HCT116 (cell line): ENCODE measurements around the gene MYLK. TPM values are rescaled to one million over a fixed set of nuclear protein-coding genes. Genes with fewer than 3 reads are reported as not detected.

Source experiments
- ATAC-seq: fragments of 200-7000 bp; cut with Tn5 transposase; 2 replicates; pipeline ENCODE4 v1.9.1; 2020; ENCODE audit warnings: mild to moderate bottlenecking, moderate library complexity
- BruUV-seq: library from RNA; stranded (reverse); fragments of 400-500 nt; replicated peaks from 2 replicates; lab custom pipeline; 2021; lab: Mats Ljungman, UMichigan
- CTCF ChIA-PET: fragments of 300-600 bp; sonication (Branson Sonifier 250); formaldehyde crosslinking; loops from one replicate; lab custom pipeline; 2021; ENCODE audit warnings: antibody characterized with exemption; lab: Charles Lee
- POLR2A ChIA-PET: fragments of 300-600, 350-600 bp; sonication (Branson Sonifier 250); formaldehyde crosslinking; loops from one replicate; lab custom pipeline; 2021; ENCODE audit warnings: antibody characterized with exemption; lab: Charles Lee
- RAD21 ChIA-PET, 2 experiments: fragments of 300-600 bp; sonication (Branson Sonifier 250); formaldehyde crosslinking; loops; one replicate each; lab custom pipeline; 2023; ENCODE audit warnings: low total read pairs in 2 of 2; ENCODE audit not compliant: uncharacterized antibody in 2 of 2, unreplicated experiment in 2 of 2, low non-redundant PET in 1 of 2; lab: Charles Lee
- DNase-seq: peaks from one replicate; pipeline ENCODE4 v3.0.0-alpha.2; 2010; ENCODE audit warnings: low read depth, low spot score
- H2AFZ ChIP-seq: fragments of 200-600 bp; shearing (Covaris generic), sonication (generic); 2 replicates; pipeline ENCODE4 v1.6.1; 2017; ENCODE audit warnings: low read depth, mixed run types, mixed read lengths, antibody characterized with exemption, low read length; ENCODE audit not compliant: poor library complexity, severe bottlenecking
- H3K27ac ChIP-seq: 2 replicates; pipeline ENCODE4 v1.5.1; 2012; ENCODE audit warnings: low read depth, low read length
- H3K27me3 ChIP-seq: fragments of 200-600 bp; sonication (generic); 2 replicates; pipeline ENCODE4 v1.6.1; 2016; ENCODE audit warnings: mixed run types, low read length, mixed read lengths; ENCODE audit not compliant: insufficient read depth
- H3K36me3 ChIP-seq, 2 experiments: fragments of 200-500 bp in 1 of 2; fragments of 200-600 bp in 1 of 2; sonication (Bioruptor generic) in 1 of 2; sonication (generic) in 1 of 2; 2 replicates each; pipeline versions ENCODE4 v1.5.1 to v1.6.1; 2014 to 2016; ENCODE audit warnings: low read length in 2 of 2, inconsistent platforms in 1 of 2, mixed read lengths in 1 of 2, mixed run types in 1 of 2; ENCODE audit not compliant: insufficient read depth in 2 of 2, control insufficient read depth in 1 of 2
- H3K4me1 ChIP-seq, 2 experiments: fragments of 200-600 bp in 1 of 2; sonication (generic) in 1 of 2; 2 replicates each; pipeline versions ENCODE4 v1.5.1 to v1.6.1; 2012 to 2017; ENCODE audit warnings: low read length in 2 of 2, inconsistent platforms in 1 of 2, mild to moderate bottlenecking in 1 of 2, mixed read lengths in 1 of 2, mixed run types in 1 of 2, moderate library complexity in 1 of 2; ENCODE audit not compliant: insufficient read depth in 2 of 2, control insufficient read depth in 1 of 2
- H3K4me2 ChIP-seq: fragments of 200-600 bp; sonication (generic); 2 replicates; pipeline ENCODE4 v1.6.1; 2017; ENCODE audit warnings: mixed run types, low read length, mixed read lengths
- H3K4me3 ChIP-seq, 2 experiments: fragments of 200-600 bp in 1 of 2; sonication (generic) in 1 of 2; replicated peaks in 1 of 2; 2 replicates each; pipeline ENCODE4 v1.5.1; 2011 to 2016; ENCODE audit warnings: low read length in 2 of 2, control low read depth in 1 of 2, low read depth in 1 of 2, mild to moderate bottlenecking in 1 of 2, mixed read lengths in 1 of 2, mixed run types in 1 of 2
- H3K79me2 ChIP-seq: fragments of 200-600 bp; sonication (generic); 2 replicates; pipeline ENCODE4 v1.6.1; 2017; ENCODE audit warnings: mild to moderate bottlenecking, mixed run types, low read length, moderate library complexity, mixed read lengths; ENCODE audit not compliant: insufficient read depth
- H3K9ac ChIP-seq: fragments of 200-600 bp; sonication (generic); 2 replicates; pipeline ENCODE4 v1.6.1; 2016; ENCODE audit warnings: low read length, mixed read lengths
- H3K9me2 ChIP-seq: fragments of 200-600 bp; sonication (generic), shearing (Covaris generic); 2 replicates; pipeline ENCODE4 v1.6.1; 2017; ENCODE audit warnings: mixed run types, mild to moderate bottlenecking, moderate library complexity; ENCODE audit not compliant: insufficient read depth
- H3K9me3 ChIP-seq, 2 experiments: fragments of 200-500 bp in 1 of 2; fragments of 200-600 bp in 1 of 2; sonication (Bioruptor generic) in 1 of 2; sonication (generic) in 1 of 2; 2 replicates each; pipeline ENCODE4 v1.6.1; 2014 to 2017; ENCODE audit warnings: low read length in 2 of 2, mixed read lengths in 2 of 2, inconsistent platforms in 1 of 2, low read depth in 1 of 2, mild to moderate bottlenecking in 1 of 2, mixed run types in 1 of 2, moderate library complexity in 1 of 2; ENCODE audit not compliant: control insufficient read depth in 1 of 2, insufficient read depth in 1 of 2
- H4K20me1 ChIP-seq: fragments of 200-600 bp; sonication (generic), shearing (Covaris generic); 2 replicates; pipeline ENCODE4 v1.6.1; 2017; ENCODE audit warnings: mixed run types, mild to moderate bottlenecking, moderate library complexity; ENCODE audit not compliant: insufficient read depth
- CBX3 ChIP-seq: IDR thresholded peaks from 2 replicates; pipeline ENCODE4 v1.6.1; 2012; ENCODE audit warnings: low read depth
- CEBPB ChIP-seq: IDR thresholded peaks from 2 replicates; pipeline ENCODE4 v1.6.1; 2012; ENCODE audit warnings: low read depth
- EGR1 ChIP-seq: IDR thresholded peaks from 2 replicates; pipeline ENCODE4 v1.6.1; 2012; ENCODE audit warnings: low read depth
- ELF1 ChIP-seq: IDR thresholded peaks from 2 replicates; pipeline ENCODE4 v1.6.1; 2012; ENCODE audit warnings: low read depth, borderline replicate concordance
- EZH2 ChIP-seq: fragments of 200-600 bp; sonication (generic); IDR thresholded peaks from 2 replicates; pipeline ENCODE4 v1.6.1; 2017; ENCODE audit warnings: antibody characterized with exemption, mixed run types
- EZH2phosphoT487 ChIP-seq: fragments of 200-600 bp; IDR thresholded peaks from 2 replicates; pipeline ENCODE4 v1.6.1; 2018; ENCODE audit warnings: antibody characterized with exemption, borderline replicate concordance
- POLR2A ChIP-seq: IDR thresholded peaks from 2 replicates; pipeline ENCODE4 v1.7.0; 2011; ENCODE audit warnings: borderline replicate concordance; ENCODE audit not compliant: insufficient read depth, insufficient read length; ENCODE audit errors: extremely low read depth
- POLR2AphosphoS5 ChIP-seq: IDR thresholded peaks from 2 replicates; pipeline ENCODE4 v1.6.1; 2011; ENCODE audit warnings: mild to moderate bottlenecking, low read depth, low read length, moderate library complexity
- SIN3A ChIP-seq: IDR thresholded peaks from 2 replicates; pipeline ENCODE4 v1.6.1; 2012; ENCODE audit warnings: low read depth
- SRF ChIP-seq: IDR thresholded peaks from 2 replicates; pipeline ENCODE4 v1.6.1; 2012; ENCODE audit warnings: low read depth
- TCF7L2 ChIP-seq: IDR thresholded peaks from 2 replicates; pipeline ENCODE4 v1.7.0; 2011; ENCODE audit warnings: borderline replicate concordance, inconsistent platforms; ENCODE audit not compliant: insufficient read depth, insufficient read length; ENCODE audit errors: extremely low read depth
- ZFX ChIP-seq: fragments of 450-650 bp; IDR thresholded peaks from 2 replicates; pipeline ENCODE4 v1.6.1; 2017
- intact Hi-C: fragments of 100-400 bp; cut with micrococcal nuclease; formaldehyde crosslinking; loops from 2 replicates; pipeline ENCODE4 v1.10.0; 2022
- total RNA-seq: library from RNA; stranded (reverse); gene quantifications from one replicate; pipeline ENCODE4 v1.2.1, GENCODE V29; 2021; ENCODE audit not compliant: unreplicated experiment
- TF ChIP-seq, protein P1 (sequence below): IDR thresholded peaks from 2 replicates; pipeline ENCODE4 v1.6.1; 2012; ENCODE audit warnings: low read depth
- TF ChIP-seq, protein P2 (sequence below): IDR thresholded peaks from 2 replicates; pipeline ENCODE4 v1.6.1; 2012
- TF ChIP-seq, protein P3 (sequence below), 3 experiments: fragments of 200-600 bp in 1 of 3; sonication (generic) in 1 of 3; IDR thresholded peaks in 2 of 3; conservative IDR thresholded peaks in 1 of 3; 2 replicates each; pipeline ENCODE4 v1.5.1; 2012 to 2017; ENCODE audit warnings: low read depth in 2 of 3, low read length in 2 of 3, antibody characterized with exemption in 1 of 3, borderline replicate concordance in 1 of 3, control low read depth in 1 of 3, mild to moderate bottlenecking in 1 of 3, mixed read lengths in 1 of 3, mixed run types in 1 of 3, moderate library complexity in 1 of 3; ENCODE audit not compliant: insufficient read depth in 1 of 3

MYLK gene
- total RNA-seq, 1 experiment from 2014 or later: 3.8 TPM

DNA sequence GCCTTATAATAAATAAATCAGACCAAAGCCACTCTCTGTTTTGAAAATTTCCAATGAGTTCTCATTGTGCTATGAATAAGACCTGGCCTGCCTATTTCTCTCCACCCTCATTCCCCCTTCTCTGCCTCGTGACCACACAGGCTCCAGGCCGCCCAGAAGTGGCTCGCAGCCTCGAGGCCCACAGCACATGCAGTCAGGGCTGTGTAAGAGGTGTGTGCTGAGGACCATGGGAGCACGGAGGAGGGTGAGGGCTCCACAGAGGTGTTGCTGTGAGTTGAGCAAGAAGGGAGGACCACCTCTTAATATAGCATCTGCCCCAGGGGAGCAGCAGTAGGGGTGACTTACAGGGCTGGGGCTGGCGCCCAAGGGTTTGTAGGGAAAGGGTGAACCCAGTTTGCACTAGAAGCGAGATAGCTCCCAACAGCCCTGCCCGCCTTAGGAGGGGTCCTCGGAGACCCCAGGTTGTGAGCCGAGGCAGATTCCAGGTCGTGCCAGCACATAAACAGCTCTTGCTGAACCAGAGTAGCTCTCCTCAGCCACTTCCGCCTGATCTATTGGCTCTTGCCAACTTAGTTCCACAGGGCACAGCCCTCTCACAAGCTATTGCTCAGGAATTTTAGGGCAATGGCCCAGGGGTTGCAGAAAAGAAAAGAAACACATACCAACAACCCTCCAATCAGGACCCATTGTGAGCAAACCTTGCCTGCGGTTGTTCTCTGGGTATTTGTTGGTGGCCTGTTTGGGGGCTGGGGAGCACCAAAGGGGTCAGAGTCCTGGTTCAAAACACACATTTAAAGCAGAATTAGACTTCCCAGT, 117.7 kb downstream of the MYLK start:
- Histone ChIP-seq H3K4me3 (no peak overlapping the region), H3K9me3 (no peaks in the 10 kb centered on the region), H3K9me2 (no peaks in the 10 kb centered on the region), H3K27ac (no peak overlapping the region), H3K27me3 (no peaks in the 10 kb centered on the region), H3K4me2 (no peak overlapping the region), H3K4me1 (no peaks in the 10 kb centered on the region), H3K36me3 (no peaks in the 10 kb centered on the region), H2AFZ (no peak overlapping the region), H3K9ac (no peak overlapping the region), H3K79me2 (no peaks in the 10 kb centered on the region), H4K20me1 (no peaks in the 10 kb centered on the region)
- ChIA-PET POLR2A (no interaction called here), RAD21 (no interaction called here), CTCF (no interaction called here)
- ATAC-seq (no peak), DNase-seq (no peak)
- TF ChIP-seq CBX3 (no peak), SRF (no peak), EGR1 (no peak), POLR2A (no peak), ELF1 (no peak), ZFX (no peak), POLR2AphosphoS5 (no peak), EZH2phosphoT487 (no peak), SIN3A (no peak), TCF7L2 (no peak), EZH2 (no peak), CEBPB (no peak)
- TF ChIP-seq, protein P1, sequence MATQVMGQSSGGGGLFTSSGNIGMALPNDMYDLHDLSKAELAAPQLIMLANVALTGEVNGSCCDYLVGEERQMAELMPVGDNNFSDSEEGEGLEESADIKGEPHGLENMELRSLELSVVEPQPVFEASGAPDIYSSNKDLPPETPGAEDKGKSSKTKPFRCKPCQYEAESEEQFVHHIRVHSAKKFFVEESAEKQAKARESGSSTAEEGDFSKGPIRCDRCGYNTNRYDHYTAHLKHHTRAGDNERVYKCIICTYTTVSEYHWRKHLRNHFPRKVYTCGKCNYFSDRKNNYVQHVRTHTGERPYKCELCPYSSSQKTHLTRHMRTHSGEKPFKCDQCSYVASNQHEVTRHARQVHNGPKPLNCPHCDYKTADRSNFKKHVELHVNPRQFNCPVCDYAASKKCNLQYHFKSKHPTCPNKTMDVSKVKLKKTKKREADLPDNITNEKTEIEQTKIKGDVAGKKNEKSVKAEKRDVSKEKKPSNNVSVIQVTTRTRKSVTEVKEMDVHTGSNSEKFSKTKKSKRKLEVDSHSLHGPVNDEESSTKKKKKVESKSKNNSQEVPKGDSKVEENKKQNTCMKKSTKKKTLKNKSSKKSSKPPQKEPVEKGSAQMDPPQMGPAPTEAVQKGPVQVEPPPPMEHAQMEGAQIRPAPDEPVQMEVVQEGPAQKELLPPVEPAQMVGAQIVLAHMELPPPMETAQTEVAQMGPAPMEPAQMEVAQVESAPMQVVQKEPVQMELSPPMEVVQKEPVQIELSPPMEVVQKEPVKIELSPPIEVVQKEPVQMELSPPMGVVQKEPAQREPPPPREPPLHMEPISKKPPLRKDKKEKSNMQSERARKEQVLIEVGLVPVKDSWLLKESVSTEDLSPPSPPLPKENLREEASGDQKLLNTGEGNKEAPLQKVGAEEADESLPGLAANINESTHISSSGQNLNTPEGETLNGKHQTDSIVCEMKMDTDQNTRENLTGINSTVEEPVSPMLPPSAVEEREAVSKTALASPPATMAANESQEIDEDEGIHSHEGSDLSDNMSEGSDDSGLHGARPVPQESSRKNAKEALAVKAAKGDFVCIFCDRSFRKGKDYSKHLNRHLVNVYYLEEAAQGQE: no peak
- TF ChIP-seq, protein P2, sequence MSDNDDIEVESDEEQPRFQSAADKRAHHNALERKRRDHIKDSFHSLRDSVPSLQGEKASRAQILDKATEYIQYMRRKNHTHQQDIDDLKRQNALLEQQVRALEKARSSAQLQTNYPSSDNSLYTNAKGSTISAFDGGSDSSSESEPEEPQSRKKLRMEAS: no peak
- TF ChIP-seq, protein P3, sequence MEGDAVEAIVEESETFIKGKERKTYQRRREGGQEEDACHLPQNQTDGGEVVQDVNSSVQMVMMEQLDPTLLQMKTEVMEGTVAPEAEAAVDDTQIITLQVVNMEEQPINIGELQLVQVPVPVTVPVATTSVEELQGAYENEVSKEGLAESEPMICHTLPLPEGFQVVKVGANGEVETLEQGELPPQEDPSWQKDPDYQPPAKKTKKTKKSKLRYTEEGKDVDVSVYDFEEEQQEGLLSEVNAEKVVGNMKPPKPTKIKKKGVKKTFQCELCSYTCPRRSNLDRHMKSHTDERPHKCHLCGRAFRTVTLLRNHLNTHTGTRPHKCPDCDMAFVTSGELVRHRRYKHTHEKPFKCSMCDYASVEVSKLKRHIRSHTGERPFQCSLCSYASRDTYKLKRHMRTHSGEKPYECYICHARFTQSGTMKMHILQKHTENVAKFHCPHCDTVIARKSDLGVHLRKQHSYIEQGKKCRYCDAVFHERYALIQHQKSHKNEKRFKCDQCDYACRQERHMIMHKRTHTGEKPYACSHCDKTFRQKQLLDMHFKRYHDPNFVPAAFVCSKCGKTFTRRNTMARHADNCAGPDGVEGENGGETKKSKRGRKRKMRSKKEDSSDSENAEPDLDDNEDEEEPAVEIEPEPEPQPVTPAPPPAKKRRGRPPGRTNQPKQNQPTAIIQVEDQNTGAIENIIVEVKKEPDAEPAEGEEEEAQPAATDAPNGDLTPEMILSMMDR (IDR thresholded peaks at IDR 0.05 in 2 of 3, conservative IDR thresholded peaks at IDR 0.05 in 1 of 3; ENCODE audit: borderline replicate concordance in 1 of 3, insufficient read depth in 1 of 3, low read depth in 2 of 3, low read length in 2 of 3): no peak
- intact Hi-C loops: no loop called here
- no TSS peak for BruUV-seq
